HepG2 (cell line): ENCODE results near the gene USB1. TPM values are rescaled to one million over a fixed set of nuclear protein-coding genes. Genes with fewer than 3 reads are reported as not detected.

Source experiments
- ATAC-seq: fragments of 200-7000 bp; cut with Tn5 transposase; 3 replicates; pipeline ENCODE4 v1.9.1; 2020; ENCODE audit warnings: mild to moderate bottlenecking, moderate library complexity
- BruUV-seq: library from RNA; stranded (reverse); fragments of 400-500 nt; replicated peaks from 2 replicates; lab custom pipeline; 2021; lab: Mats Ljungman, UMichigan
- CTCF ChIA-PET: fragments of 300-600 bp; formaldehyde crosslinking; extraction: SDS; loops from one replicate; lab custom pipeline; 2021; ENCODE audit warnings: low total read pairs, inconsistent platforms, low intra/inter-chr PET ratio; lab: Yijun Ruan, JAX
- POLR2A ChIA-PET: fragments of 350-600 bp; sonication (Branson Sonifier 250); formaldehyde crosslinking; loops from one replicate; lab custom pipeline; 2020; ENCODE audit warnings: antibody characterized with exemption, inconsistent platforms; lab: Yijun Ruan, JAX
- DNase-seq: peaks from one replicate; pipeline ENCODE4 v3.0.0-alpha.2; 2015; ENCODE audit warnings: low spot score
- FAIRE-seq: peaks from 3 replicates; lab custom pipeline; 2011; peaks lifted over from hg19 to GRCh38; lab: Jason Lieb, UNC
- H2AFZ ChIP-seq: one replicate; pipeline ENCODE4 v1.6.1; 2011; ENCODE audit warnings: low read length, inconsistent platforms
- H3K27ac ChIP-seq: fragments of 300-600 bp; 3 replicates; pipeline ENCODE4 v1.8.0; 2011; ENCODE audit warnings: mixed run types, mild to moderate bottlenecking, mixed read lengths, low read length, inconsistent platforms; ENCODE audit not compliant: insufficient read depth; ENCODE audit errors: extremely low read length
- H3K27me3 ChIP-seq, 2 experiments: fragments of 200-600 bp in 1 of 2; 2 replicates in 1 of 2; 3 replicates in 1 of 2; pipeline versions ENCODE4 v1.6.0 to v1.8.0; 2011; ENCODE audit warnings: low read length in 2 of 2, mild to moderate bottlenecking in 2 of 2, moderate library complexity in 2 of 2, inconsistent platforms in 1 of 2; ENCODE audit not compliant: insufficient read depth in 2 of 2, control insufficient read depth in 1 of 2
- H3K36me3 ChIP-seq, 2 experiments: fragments of 200-600 bp in 1 of 2; replicated peaks in 1 of 2; 2 replicates in 1 of 2; 3 replicates in 1 of 2; pipeline versions ENCODE4 v1.5.1 to v1.8.0; 2011; ENCODE audit warnings: low read length in 2 of 2, inconsistent platforms in 1 of 2; ENCODE audit not compliant: insufficient read depth in 2 of 2, control insufficient read depth in 1 of 2
- H3K4me1 ChIP-seq: 2 replicates; pipeline ENCODE4 v1.5.1; 2012; ENCODE audit warnings: low read length, inconsistent platforms; ENCODE audit not compliant: insufficient read depth
- H3K4me2 ChIP-seq: 2 replicates; pipeline ENCODE4 v1.6.0; 2011; ENCODE audit warnings: low read depth, low read length, inconsistent platforms
- H3K4me3 ChIP-seq, 3 experiments: fragments of 200-600 bp in 1 of 3; sonication (generic), shearing (Covaris generic) in 1 of 3; replicated peaks in 1 of 3; 2 replicates each; pipeline ENCODE4 v1.5.1; 2011 to 2016; ENCODE audit warnings: low read length in 3 of 3, inconsistent platforms in 2 of 3, low read depth in 2 of 3, mild to moderate bottlenecking in 2 of 3, control low read depth in 1 of 3, mixed read lengths in 1 of 3; ENCODE audit not compliant: insufficient read depth in 1 of 3
- H3K79me2 ChIP-seq: one replicate; pipeline ENCODE4 v1.6.1; 2011; ENCODE audit warnings: low read length, inconsistent platforms; ENCODE audit not compliant: insufficient read depth
- H3K9ac ChIP-seq: 2 replicates; pipeline ENCODE4 v1.6.0; 2011; ENCODE audit warnings: mild to moderate bottlenecking, low read depth, low read length, inconsistent platforms; ENCODE audit not compliant: insufficient read depth
- H3K9me3 ChIP-seq: 2 replicates; pipeline ENCODE4 v1.5.1; 2012; ENCODE audit warnings: mild to moderate bottlenecking, low read length
- H4K20me1 ChIP-seq: 2 replicates; pipeline ENCODE4 v1.6.0; 2011; ENCODE audit warnings: inconsistent platforms, mild to moderate bottlenecking, low read length, moderate library complexity; ENCODE audit not compliant: insufficient read depth
- ASH2L ChIP-seq: fragments of 300-600, 200-600 bp; sonication (generic); IDR thresholded peaks from 2 replicates; pipeline ENCODE4 v1.7.0; 2017; ENCODE audit warnings: low read depth, mild to moderate bottlenecking, moderate library complexity, mixed read lengths, low read length; ENCODE audit not compliant: insufficient read length
- ATF4 ChIP-seq, 2 experiments: fragments of 450-650 bp in 1 of 2; sonication (generic) in 1 of 2; formaldehyde crosslinking; IDR thresholded peaks; 2 replicates each; pipeline versions ENCODE4 v1.5.0 to v1.8.0; 2020 to 2022; ENCODE audit warnings: mild to moderate bottlenecking in 1 of 2, missing genetic modification reagents in 1 of 2
- DZIP1 ChIP-seq: sonication (generic); formaldehyde crosslinking; IDR thresholded peaks from 2 replicates; pipeline ENCODE4 v1.5.0; 2020; ENCODE audit warnings: mild to moderate bottlenecking, missing genetic modification reagents
- EEA1 ChIP-seq: sonication (generic); formaldehyde crosslinking; IDR thresholded peaks from 2 replicates; pipeline ENCODE4 v1.5.1; 2020; ENCODE audit warnings: mild to moderate bottlenecking, missing genetic modification reagents, borderline replicate concordance
- FLYWCH1 ChIP-seq: sonication (generic); formaldehyde crosslinking; IDR thresholded peaks from 2 replicates; pipeline ENCODE4 v1.8.1; 2023; ENCODE audit warnings: mild to moderate bottlenecking, missing genetic modification reagents
- GTF3A ChIP-seq: sonication (generic); formaldehyde crosslinking; conservative IDR thresholded peaks from 2 replicates; pipeline ENCODE4 v1.4.0; 2020; ENCODE audit warnings: mild to moderate bottlenecking, missing genetic modification reagents
- HNRNPLL ChIP-seq: fragments of 200-400 bp; formaldehyde crosslinking; IDR thresholded peaks from 2 replicates; pipeline ENCODE4 v1.6.1; 2017; ENCODE audit warnings: mild to moderate bottlenecking, low read depth, low read length; ENCODE audit not compliant: poor library complexity, severe bottlenecking
- KLF13 ChIP-seq: sonication (generic); formaldehyde crosslinking; IDR thresholded peaks from 2 replicates; pipeline ENCODE4 v1.4.0; 2020; ENCODE audit warnings: mild to moderate bottlenecking, missing genetic modification reagents
- NFYC ChIP-seq: IDR thresholded peaks from 2 replicates; pipeline ENCODE4 v1.6.1; 2016; ENCODE audit warnings: missing genetic modification reagents, missing compliant biosample characterization
- NR1H2 ChIP-seq: sonication (generic); formaldehyde crosslinking; IDR thresholded peaks from 2 replicates; pipeline ENCODE4 v1.8.1; 2022; ENCODE audit warnings: low read depth, missing genetic modification reagents, borderline replicate concordance
- TAF15 ChIP-seq: fragments of 200-400 bp; formaldehyde crosslinking; IDR thresholded peaks from one replicate; pipeline ENCODE4 v1.6.1; 2018; ENCODE audit warnings: mild to moderate bottlenecking, low read depth, low read length; ENCODE audit not compliant: poor library complexity, severe bottlenecking
- THAP8 ChIP-seq: sonication (generic); formaldehyde crosslinking; IDR thresholded peaks from 2 replicates; pipeline ENCODE4 v1.5.1; 2020; ENCODE audit warnings: missing genetic modification reagents, mild to moderate bottlenecking, borderline replicate concordance
- ZNF160 ChIP-seq: sonication (generic); formaldehyde crosslinking; IDR thresholded peaks from 2 replicates; pipeline ENCODE4 v1.8.0; 2022; ENCODE audit warnings: mild to moderate bottlenecking, inconsistent platforms, missing genetic modification reagents
- WGBS: methylation state at CpG from one replicate; pipeline ENCODE4 v1.1.6; 2017; ENCODE audit warnings: low lambda C conversion rate; 5-methylcytosine and 5-hydroxymethylcytosine counted together
- in situ Hi-C: cut with HindIII; loops from 2 replicates; pipeline ENCODE4 v1.10.0; 2017; ENCODE audit warnings: low pct_unique_long_range_greater_than_20kb; ENCODE audit not compliant: extremely low pct_ligation_motif_present
- intact Hi-C: fragments of 100-400 bp; cut with micrococcal nuclease; formaldehyde crosslinking; loops from one replicate; pipeline ENCODE4 v1.10.0; 2022; ENCODE audit not compliant: unreplicated experiment
- polyA plus RNA-seq, 8 experiments: library from polyadenylated mRNA; depleted of rRNA in 3 of 8; stranded (reverse) in 7 of 8; unstranded in 1 of 8; fragments of >200 nt; fragmentation: Illumina TruSeq in 4 of 8; extraction: Trizol in 4 of 8; gene quantifications; 2 replicates each; pipeline versions ENCODE4 v1.2.1 to v1.2.3, GENCODE V29; 2011 to 2016; ENCODE audit warnings: low read depth in 4 of 8, missing spikeins in 1 of 8, mixed read lengths in 1 of 8; ENCODE audit not compliant: insufficient read depth in 1 of 8
- total RNA-seq, 5 experiments: library from RNA; depleted of rRNA; stranded (reverse); fragments of >200 nt; fragmentation: Illumina TruSeq; extraction: Trizol; gene quantifications; 2 replicates each; pipeline ENCODE4 v1.2.3, GENCODE V29; 2016; ENCODE audit warnings: low read depth in 1 of 5
- TF ChIP-seq, protein P1 (sequence below): sonication (generic); formaldehyde crosslinking; IDR thresholded peaks from 2 replicates; pipeline ENCODE4 v1.8.1; 2023; ENCODE audit warnings: mild to moderate bottlenecking, moderate library complexity, missing genetic modification reagents
- TF ChIP-seq, protein P2 (sequence below): sonication (generic); formaldehyde crosslinking; IDR thresholded peaks from 2 replicates; pipeline ENCODE4 v1.5.1; 2020; ENCODE audit warnings: mild to moderate bottlenecking, moderate library complexity, missing genetic modification reagents

USB1 gene
- total and polyA plus RNA-seq, 2 of the 13 experiments (the other 11 are each of a cell fraction or from before 2014, with no cell fraction given): 16.7 to 65.4 TPM

DNA sequence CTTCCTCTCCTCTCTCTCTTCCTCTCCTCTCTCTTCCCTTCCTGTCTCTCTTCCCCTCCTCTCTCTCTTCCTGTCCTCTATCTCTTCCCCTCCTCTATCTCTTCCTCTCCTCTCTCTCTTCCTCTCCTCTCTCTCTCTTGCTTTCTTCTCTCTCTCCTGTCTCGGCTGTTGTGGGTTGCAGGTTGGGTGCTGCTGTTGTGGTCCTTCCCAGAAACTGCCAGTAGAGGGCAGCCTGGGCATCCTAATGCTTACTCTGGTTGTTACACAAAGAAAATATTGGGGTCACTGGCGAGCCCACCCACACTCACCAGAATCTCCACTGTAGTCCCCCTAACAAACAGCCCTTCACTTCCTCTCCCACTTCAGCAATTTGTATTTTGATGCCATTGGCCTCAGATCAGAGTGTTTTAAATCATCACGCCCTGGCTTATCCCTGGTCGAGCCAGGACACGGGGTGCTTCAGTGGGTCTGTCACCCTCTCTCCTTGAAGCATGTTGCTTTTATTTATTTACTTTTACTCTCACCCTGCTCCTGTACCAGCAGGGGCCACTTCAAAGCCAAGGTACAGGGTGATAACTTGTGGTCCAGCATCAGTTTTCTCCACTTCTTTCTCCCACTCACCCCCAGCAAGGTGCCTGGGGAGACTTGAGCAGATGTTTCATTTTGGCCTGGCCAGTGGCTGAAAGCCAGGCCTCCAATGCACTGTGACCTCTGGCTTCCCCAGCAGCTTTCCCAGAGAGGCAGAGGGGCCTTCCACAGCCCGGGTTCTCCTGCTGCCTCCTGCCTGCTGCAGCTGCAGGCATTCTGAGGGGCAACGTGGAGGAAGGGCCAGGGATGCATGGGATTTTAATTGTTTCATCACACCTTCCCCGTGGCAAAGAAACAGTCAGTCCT lies 19.7 kb downstream of the USB1 start:
- WGBS: 74% methylated on average over 8 of the region's 8 CpGs
- Histone ChIP-seq H3K79me2 (peaks cover 1% of the 10 kb centered on the region), H3K4me2 (no peak overlapping the region), H3K9me3 (no peaks in the 10 kb centered on the region), H3K27me3 (no peaks in the 10 kb centered on the region), H3K27ac (no peak overlapping the region), H3K9ac (no peak overlapping the region), H3K4me1 (peaks cover 37% of the 10 kb centered on the region), H3K36me3 (peaks cover 4 to 11% of the 10 kb centered on the region in 2 experiments; a peak in 4 of 5 replicates), H2AFZ (no peak overlapping the region), H3K4me3 (no peak overlapping the region), H4K20me1 (no peaks in the 10 kb centered on the region)
- FAIRE-seq (peak; percentile 78), ATAC-seq (no peak), DNase-seq (peak; percentile 50)
- intact Hi-C loops: loop anchor here (1.0 to 10.0 kb wide), 4 partner anchors 101 to 466 kb away; partner anchors contain the start of gene CSNK2A2
- POLR2A ChIA-PET: no interaction called here
- TSS peak; percentile 76 for BruUV-seq
- CTCF ChIA-PET: interaction anchor here (0.7 to 3.2 kb wide), 4 partner anchors 11 to 106 kb away, joined by 4 to 40 read pairs (median 6); no protein-coding TSS in a partner anchor
- in situ Hi-C loops: loop anchor here (5.0 kb wide), 1 partner anchor 106 kb away; the partner anchor contains the start of gene CFAP20
- TF ChIP-seq, protein P1, sequence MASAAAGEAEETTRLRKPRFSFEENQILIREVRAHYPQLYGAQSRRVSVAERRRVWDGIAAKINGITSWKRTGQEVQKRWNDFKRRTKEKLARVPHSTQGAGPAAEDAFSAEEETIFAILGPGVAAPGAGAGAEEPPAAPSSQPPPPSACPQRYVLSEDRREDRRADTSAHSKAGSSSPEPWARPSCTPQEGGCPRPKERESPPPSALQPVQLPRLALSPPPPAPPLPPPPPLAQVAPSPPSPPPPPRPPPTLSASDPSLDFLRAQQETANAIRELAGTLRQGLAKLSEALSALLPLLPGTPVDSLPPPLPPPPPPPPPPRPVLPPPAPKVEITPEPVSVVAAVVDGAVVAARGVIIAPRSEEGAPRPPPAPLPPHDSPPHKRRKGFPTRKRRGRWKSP (CRISPR knock-in tag): no peak
- TF ChIP-seq THAP8 (CRISPR knock-in tag) (no peak), HNRNPLL (no peak), TAF15 (no peak), ATF4 (CRISPR knock-in tag; IDR thresholded peaks at IDR 0.05) (no peak), FLYWCH1 (CRISPR knock-in tag) (no peak), NFYC (no peak), ASH2L (no peak), ZNF160 (CRISPR knock-in tag) (no peak), DZIP1 (CRISPR knock-in tag) (no peak), NR1H2 (no peak), EEA1 (no peak), KLF13 (CRISPR knock-in tag) (no peak), GTF3A (no peak)
- TF ChIP-seq, protein P2, sequence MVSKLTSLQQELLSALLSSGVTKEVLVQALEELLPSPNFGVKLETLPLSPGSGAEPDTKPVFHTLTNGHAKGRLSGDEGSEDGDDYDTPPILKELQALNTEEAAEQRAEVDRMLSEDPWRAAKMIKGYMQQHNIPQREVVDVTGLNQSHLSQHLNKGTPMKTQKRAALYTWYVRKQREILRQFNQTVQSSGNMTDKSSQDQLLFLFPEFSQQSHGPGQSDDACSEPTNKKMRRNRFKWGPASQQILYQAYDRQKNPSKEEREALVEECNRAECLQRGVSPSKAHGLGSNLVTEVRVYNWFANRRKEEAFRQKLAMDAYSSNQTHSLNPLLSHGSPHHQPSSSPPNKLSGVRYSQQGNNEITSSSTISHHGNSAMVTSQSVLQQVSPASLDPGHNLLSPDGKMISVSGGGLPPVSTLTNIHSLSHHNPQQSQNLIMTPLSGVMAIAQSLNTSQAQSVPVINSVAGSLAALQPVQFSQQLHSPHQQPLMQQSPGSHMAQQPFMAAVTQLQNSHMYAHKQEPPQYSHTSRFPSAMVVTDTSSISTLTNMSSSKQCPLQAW (CRISPR knock-in tag): no peak
